ENCODE data around the gene SCNN1G. TPM values are rescaled to one million over a fixed set of nuclear protein-coding genes. Genes with fewer than 3 reads are reported as not detected.

SCNN1G gene
- total and polyA plus RNA-seq, 2 of the 13 experiments (the other 11 are each of a cell fraction or from before 2014, with no cell fraction given): not detected

DNA sequence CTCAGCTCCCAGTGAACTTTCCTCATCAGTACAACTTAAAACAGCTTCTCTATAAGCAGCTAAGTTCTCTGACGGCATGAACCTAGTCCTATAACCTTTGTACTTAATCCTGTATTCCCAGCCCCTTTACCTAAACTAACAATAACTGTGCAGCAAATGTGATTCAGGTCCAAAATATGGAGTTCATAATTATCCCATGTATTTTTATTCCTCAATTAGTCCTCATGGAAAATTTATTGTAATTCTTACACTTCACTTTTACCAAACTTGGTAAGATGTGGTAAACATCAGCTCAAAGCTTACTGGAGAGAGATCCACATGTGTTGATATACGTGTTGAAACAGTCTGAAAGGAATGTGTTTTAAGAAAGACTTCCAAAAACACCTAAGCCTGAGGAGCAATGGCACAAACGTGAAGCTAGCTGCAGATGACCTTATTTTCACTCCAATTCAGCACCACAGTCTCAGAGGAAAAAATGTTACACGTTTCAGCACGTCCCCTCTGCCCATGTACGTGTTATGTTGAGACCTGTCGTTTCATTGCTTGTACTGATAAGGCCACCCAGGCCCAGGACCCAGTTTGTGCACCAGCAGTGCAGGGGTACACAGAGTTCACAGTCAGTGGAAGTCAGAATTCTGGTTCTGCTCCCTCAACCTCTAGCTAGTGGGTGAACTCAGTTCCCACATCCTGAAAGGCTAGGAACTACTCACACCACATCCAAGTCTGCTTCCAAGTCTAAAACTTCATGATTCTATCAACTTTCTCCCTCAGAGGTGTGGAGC lies 40.4 kb upstream of the SCNN1G start (continued):
- TF ChIP-seq ZNF747 (CRISPR knock-in tag; IDR thresholded peaks at IDR 0.05; ENCODE audit: borderline replicate concordance) (no peak), ZNF766 (CRISPR knock-in tag; IDR thresholded peaks at IDR 0.05; ENCODE audit: borderline replicate concordance) (no peak), ZNF839 (CRISPR knock-in tag; IDR thresholded peaks at IDR 0.05; ENCODE audit: borderline replicate concordance) (no peak), ZNF589 (CRISPR knock-in tag; conservative IDR thresholded peaks at IDR 0.05) (no peak), TBP (CRISPR knock-in tag; IDR thresholded peaks at IDR 0.05) (no peak), ZFX (CRISPR knock-in tag; IDR thresholded peaks at IDR 0.05; ENCODE audit: low read depth) (peak; percentile 74), NR3C1 (CRISPR knock-in tag; IDR thresholded peaks at IDR 0.05) (no peak), ZNF33B (CRISPR knock-in tag; IDR thresholded peaks at IDR 0.05) (no peak), FLYWCH1 (CRISPR knock-in tag; IDR thresholded peaks at IDR 0.05) (no peak), SRSF1 (optimal IDR thresholded peaks at IDR 0.05; ENCODE audit: low read depth, low read length) (no peak), KLF6 (CRISPR knock-in tag; IDR thresholded peaks at IDR 0.05) (no peak), NFIC (IDR thresholded peaks at IDR 0.05; ENCODE audit: low read length) (no peak), HBP1 (CRISPR knock-in tag; IDR thresholded peaks at IDR 0.05; ENCODE audit: low read depth) (no peak), RAD21 (CRISPR knock-in tag; IDR thresholded peaks at IDR 0.05) (0 out of 2 replicates have a peak, but pooled peaks have one; percentile 8)
- TF ChIP-seq, protein P1, sequence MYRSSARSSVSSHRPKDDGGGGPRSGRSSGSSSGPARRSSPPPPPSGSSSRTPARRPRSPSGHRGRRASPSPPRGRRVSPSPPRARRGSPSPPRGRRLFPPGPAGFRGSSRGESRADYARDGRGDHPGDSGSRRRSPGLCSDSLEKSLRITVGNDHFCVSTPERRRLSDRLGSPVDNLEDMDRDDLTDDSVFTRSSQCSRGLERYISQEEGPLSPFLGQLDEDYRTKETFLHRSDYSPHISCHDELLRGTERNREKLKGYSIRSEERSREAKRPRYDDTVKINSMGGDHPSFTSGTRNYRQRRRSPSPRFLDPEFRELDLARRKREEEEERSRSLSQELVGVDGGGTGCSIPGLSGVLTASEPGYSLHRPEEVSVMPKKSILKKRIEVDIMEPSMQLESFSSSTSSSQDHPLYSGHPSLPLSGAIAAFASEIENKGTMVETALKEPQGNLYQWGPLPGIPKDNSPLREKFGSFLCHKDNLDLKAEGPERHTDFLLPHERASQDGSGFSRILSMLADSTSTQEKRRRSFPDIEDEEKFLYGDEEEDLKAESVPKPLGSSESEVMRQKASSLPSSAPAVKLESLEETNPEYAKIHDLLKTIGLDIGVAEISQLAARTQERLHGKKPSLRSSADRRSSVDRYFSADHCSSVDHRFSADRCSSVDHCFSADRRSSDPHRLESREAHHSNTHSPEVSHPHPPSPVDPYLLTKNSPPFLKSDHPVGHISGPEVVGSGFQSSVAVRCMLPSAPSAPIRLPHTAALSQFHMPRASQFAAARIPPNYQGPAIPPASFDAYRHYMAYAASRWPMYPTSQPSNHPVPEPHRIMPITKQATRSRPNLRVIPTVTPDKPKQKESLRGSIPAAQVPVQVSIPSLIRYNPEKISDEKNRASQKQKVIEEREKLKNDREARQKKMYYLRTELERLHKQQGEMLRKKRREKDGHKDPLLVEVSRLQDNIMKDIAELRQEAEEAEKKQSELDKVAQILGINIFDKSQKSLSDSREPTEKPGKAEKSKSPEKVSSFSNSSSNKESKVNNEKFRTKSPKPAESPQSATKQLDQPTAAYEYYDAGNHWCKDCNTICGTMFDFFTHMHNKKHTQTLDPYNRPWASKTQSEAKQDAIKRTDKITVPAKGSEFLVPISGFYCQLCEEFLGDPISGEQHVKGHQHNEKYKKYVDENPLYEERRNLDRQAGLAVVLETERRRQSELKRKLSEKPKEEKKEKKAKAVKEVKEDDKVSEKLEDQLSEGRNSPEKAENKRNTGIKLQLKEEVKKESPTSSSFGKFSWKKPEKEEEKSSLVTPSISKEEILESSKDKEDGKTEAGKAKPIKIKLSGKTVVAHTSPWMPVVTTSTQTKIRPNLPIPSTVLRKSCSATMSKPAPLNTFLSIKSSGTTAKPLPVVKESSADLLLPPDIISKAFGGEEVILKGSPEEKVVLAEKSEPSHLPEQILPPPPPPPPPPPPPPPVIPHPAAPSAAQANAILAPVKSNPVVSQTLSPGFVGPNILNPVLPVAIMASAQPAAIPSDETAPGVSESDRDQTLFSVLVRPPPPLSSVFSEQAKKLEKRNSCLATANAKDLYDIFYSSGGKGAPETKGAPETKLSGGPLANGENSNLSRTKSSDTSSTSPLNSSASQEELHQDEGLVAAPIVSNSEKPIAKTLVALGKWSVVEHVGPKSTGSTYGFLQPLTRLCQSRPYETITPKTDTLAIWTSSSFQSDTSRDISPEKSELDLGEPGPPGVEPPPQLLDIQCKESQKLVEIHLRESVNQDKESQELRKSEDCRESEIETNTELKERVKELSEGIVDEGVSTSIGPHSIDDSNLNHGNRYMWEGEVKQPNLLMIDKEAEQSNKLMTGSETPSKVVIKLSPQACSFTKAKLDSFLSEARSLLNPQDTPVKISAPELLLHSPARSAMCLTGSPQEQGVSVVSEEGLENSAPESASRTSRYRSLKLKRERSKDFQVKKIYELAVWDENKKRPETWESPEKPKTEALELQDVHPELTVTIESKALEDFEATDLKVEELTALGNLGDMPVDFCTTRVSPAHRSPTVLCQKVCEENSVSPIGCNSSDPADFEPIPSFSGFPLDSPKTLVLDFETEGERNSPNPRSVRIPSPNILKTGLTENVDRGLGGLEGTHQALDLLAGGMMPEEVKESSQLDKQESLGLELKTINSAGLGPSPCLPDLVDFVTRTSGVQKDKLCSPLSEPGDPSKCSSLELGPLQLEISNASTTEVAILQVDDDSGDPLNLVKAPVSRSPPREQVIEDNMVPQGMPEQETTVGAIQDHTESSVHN (CRISPR knock-in tag; IDR thresholded peaks at IDR 0.05): no peak
- TF ChIP-seq, protein P2, sequence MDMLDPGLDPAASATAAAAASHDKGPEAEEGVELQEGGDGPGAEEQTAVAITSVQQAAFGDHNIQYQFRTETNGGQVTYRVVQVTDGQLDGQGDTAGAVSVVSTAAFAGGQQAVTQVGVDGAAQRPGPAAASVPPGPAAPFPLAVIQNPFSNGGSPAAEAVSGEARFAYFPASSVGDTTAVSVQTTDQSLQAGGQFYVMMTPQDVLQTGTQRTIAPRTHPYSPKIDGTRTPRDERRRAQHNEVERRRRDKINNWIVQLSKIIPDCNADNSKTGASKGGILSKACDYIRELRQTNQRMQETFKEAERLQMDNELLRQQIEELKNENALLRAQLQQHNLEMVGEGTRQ (IDR thresholded peaks at IDR 0.05; ENCODE audit: low read depth, low read length): no peak
- TF ChIP-seq, protein P2 (CRISPR knock-in tag; IDR thresholded peaks at IDR 0.05; ENCODE audit: borderline replicate concordance): no peak

Measured in HepG2 (cell line).